Sigmoid colon (tissue), 7 donors: ENCODE results near the gene WNK1. TPM values are rescaled to one million over a fixed set of nuclear protein-coding genes. Genes with fewer than 3 reads are reported as not detected.
"Not testable (repeated sequence)": the region's sequence is repeated elsewhere in the genome, so short reads cannot be mapped to it uniquely, and the experiment has no call there.

ENCODE experiments used
- DNase-seq: peaks from one replicate; pipeline ENCODE4 v3.0.0-alpha.2; 2019
- H3K27ac ChIP-seq, 4 donors: fragments of 200-600 bp; sonication (generic); one replicate each; pipeline ENCODE4 v1.5.1; 2016 to 2019; ENCODE audit warnings: mild to moderate bottlenecking in 1 of 4
- H3K27me3 ChIP-seq, 3 donors: fragments of 200-600 bp; sonication (generic); one replicate each; pipeline ENCODE4 v1.5.1; 2019; ENCODE audit warnings: mild to moderate bottlenecking in 1 of 3
- H3K36me3 ChIP-seq, 4 donors: fragments of 200-600 bp; sonication (generic); one replicate each; pipeline ENCODE4 v1.5.1; 2016 to 2019
- H3K4me1 ChIP-seq, 4 donors: fragments of 200-600 bp; sonication (generic); one replicate each; pipeline ENCODE4 v1.5.1; 2017 to 2019
- H3K4me3 ChIP-seq, 4 donors: fragments of 200-600 bp; sonication (generic); one replicate each; pipeline ENCODE4 v1.5.1; 2017 to 2019; ENCODE audit warnings: mild to moderate bottlenecking in 2 of 4, moderate library complexity in 1 of 4
- H3K9me3 ChIP-seq, 4 donors: fragments of 200-600 bp in 3 of 4; sonication (generic) in 3 of 4; one replicate each; pipeline versions ENCODE4 v1.5.1 to v1.6.1; 2013 to 2019
- EP300 ChIP-seq, 4 donors: sonication (generic); formaldehyde crosslinking; IDR thresholded peaks; one replicate each; pipeline ENCODE4 v1.6.1; 2017; ENCODE audit warnings: antibody characterized with exemption in 4 of 4
- POLR2A ChIP-seq, 2 donors: fragments of 450-650 bp; IDR thresholded peaks; one replicate each; pipeline ENCODE4 v1.6.1; 2016; ENCODE audit warnings: antibody characterized with exemption in 2 of 2, mild to moderate bottlenecking in 2 of 2, moderate library complexity in 2 of 2
- POLR2AphosphoS5 ChIP-seq, 4 donors: sonication (generic); formaldehyde crosslinking; IDR thresholded peaks; one replicate each; pipeline ENCODE4 v1.6.1; 2017; ENCODE audit warnings: antibody characterized with exemption in 4 of 4
- WGBS, 2 donors: extraction: QIAGEN DNeasy Blood & Tissue Kit; methylation state at CpG; one replicate each; pipeline ENCODE4 v1.1.7; 2013; 5-methylcytosine and 5-hydroxymethylcytosine counted together
- intact Hi-C: fragments of 100-400 bp; cut with DNase I; formaldehyde crosslinking; loops from one replicate; pipeline ENCODE4 v1.15.1; 2023
- polyA plus RNA-seq, 3 donors: library from polyadenylated mRNA; stranded (reverse); fragments of 200-250 nt; gene quantifications; one replicate each; pipeline ENCODE4 v1.2.3, GENCODE V29; 2013
- total RNA-seq, 4 donors: library from RNA; depleted of rRNA; stranded (reverse); fragments of >200 nt; gene quantifications; one replicate each; pipeline ENCODE4 v1.1.0, GENCODE V29; 2016
- TF ChIP-seq, protein P1 (sequence below), 4 experiments: fragments of 450-650 bp in 3 of 4; fragments of 200-600 bp in 1 of 4; IDR thresholded peaks; one replicate each; pipeline ENCODE4 v1.5.1; 2016 to 2019; ENCODE audit warnings: antibody characterized with exemption in 4 of 4, mild to moderate bottlenecking in 3 of 4, moderate library complexity in 2 of 4
- donor health status: healthy with polysubstance abuse.
- donor health status: Bipolar disorder and iron deficiency.
- donor health status: healthy.

Gene WNK1
- total and polyA plus RNA-seq, 7 donors, result 13.2 to 146 (median 73.6) TPM

DNA sequence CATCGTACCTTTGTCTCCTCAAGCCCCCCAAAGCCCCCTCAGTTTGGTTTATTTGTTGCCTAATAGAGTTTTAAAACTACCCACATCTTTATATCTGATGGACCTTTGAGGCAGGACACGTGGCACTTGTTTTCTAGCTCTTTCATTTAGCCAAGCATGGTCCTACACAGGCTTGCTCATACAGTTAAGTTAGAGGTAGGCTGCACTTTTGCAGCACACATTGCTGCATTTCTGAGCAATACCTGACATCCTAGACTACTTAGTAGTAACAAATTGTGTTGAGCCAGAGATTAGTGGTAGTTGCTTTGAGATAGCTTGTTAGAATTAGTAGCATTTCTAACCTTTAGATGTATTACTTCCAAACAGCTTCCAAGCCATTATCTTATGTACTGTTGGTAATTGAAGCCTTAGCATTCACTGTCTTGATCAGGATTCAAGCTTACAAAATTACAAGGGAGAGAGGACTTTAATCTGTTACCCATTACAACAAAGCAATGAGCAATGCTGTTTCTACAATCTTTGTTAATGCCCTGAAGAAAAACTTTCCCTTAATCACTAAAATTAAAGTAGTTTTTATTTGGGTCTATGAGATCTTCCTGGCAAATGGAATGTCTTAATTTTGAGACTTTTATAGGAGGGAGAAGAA is 96.6 kb downstream of the WNK1 start:
- Histone ChIP-seq H3K36me3 (no peaks in the 10 kb centered on the region), H3K4me3 (no peak overlapping the region), H3K9me3 (no peaks in the 10 kb centered on the region), H3K27me3 (no peaks in the 10 kb centered on the region), H3K4me1 (peaks cover 0 to 36% (median 24%) of the 10 kb centered on the region in 4 donors), H3K27ac (no peak overlapping the region)
- TF ChIP-seq EP300 (IDR thresholded peaks at IDR 0.05) (no peak), POLR2A (IDR thresholded peaks at IDR 0.05) (no peak), POLR2AphosphoS5 (IDR thresholded peaks at IDR 0.05) (no peak)
- TF ChIP-seq, protein P1, sequence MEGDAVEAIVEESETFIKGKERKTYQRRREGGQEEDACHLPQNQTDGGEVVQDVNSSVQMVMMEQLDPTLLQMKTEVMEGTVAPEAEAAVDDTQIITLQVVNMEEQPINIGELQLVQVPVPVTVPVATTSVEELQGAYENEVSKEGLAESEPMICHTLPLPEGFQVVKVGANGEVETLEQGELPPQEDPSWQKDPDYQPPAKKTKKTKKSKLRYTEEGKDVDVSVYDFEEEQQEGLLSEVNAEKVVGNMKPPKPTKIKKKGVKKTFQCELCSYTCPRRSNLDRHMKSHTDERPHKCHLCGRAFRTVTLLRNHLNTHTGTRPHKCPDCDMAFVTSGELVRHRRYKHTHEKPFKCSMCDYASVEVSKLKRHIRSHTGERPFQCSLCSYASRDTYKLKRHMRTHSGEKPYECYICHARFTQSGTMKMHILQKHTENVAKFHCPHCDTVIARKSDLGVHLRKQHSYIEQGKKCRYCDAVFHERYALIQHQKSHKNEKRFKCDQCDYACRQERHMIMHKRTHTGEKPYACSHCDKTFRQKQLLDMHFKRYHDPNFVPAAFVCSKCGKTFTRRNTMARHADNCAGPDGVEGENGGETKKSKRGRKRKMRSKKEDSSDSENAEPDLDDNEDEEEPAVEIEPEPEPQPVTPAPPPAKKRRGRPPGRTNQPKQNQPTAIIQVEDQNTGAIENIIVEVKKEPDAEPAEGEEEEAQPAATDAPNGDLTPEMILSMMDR (IDR thresholded peaks at IDR 0.05), result no peak
- intact Hi-C loops, result no loop called here
- WGBS, 2 donors, result 88 to 91% methylated on average over 2 of the region's 2 CpGs
- no peak for DNase-seq

DNA sequence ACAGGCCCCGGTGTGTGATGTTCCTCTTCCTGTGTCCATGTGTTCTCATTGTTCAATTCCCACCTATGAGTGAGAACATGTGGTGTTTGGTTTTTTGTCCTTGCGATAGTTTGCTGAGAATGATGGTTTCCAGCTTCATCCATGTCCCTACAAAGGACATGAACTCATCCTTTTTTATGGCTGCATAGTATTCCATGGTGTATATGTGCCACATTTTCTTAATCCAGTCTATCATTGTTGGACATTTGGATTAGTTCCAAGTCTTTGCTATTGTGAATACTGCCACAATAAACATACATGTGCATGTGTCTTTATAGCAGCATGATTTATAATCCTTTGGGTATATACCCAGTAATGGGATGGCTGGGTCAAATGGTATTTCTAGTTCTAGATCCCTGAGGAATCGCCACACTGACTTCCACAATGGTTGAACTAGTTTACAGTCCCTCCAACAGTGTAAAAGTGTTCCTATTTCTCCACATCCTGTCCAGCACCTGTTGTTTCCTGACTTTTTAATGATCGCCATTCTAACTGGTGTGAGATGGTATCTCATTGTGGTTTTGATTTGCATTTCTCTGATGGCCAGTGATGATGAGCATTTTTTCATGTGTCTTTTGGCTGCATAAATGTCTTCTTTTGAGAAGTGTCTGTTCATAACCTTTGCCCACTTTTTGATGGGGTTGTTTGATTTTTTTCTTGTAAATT is 97.5 kb downstream of the WNK1 start:
- H3K27me3 ChIP-seq, intact Hi-C loops, H3K27ac ChIP-seq, H3K9me3 ChIP-seq, DNase-seq, H3K4me3 ChIP-seq, H3K36me3 ChIP-seq: not testable (repeated sequence)
- WGBS, 2 donors, result 82 to 96% methylated on average over 3 of the region's 4 CpGs
- H3K4me1 ChIP-seq, result peaks cover 0 to 42% (median 28%) of the 10 kb centered on the region in 4 donors

DNA sequence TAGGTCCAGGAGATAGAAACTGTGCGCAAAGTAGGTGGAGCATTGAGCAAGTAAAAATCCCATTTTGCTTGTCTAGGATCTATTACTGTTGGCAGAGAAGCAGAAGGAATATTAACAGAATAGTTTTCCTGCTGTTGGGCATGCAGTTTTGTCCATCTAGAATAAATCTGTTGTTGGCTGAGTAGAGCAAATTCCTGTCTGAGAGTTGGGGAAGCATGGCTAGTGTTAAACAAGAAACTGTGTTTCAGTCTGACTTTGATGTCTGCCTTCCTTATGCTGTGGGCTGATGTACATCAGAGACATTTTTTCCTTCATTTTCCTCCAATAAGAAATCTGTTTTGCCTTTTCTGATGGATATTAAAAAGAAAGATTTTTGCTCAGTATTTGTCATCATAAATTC is 99.0 kb downstream of the WNK1 start:
- WGBS, 2 donors, result 82 to 95% methylated on average over 1 of the region's 1 CpG

DNA sequence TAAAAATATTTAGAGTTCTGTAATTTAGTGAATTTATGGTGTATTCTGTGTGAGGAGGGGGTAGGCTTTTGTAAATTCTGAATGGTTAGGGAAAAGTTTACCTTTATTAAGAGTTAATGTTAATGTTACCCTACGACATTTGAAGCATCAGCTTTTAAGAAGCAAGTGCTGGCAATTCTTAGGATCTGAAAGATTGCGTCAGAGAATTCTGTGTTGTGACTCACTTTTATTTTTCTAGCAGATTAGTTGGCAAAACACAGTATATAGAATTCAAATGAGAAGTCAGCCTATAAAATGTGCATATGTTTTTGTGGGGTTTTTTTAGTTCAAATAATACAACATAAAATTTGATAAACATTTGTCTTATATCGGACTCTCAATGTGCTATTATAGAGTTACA is 99.5 kb downstream of the WNK1 start:
- no peaks in the 10 kb centered on the region for H3K27me3 ChIP-seq
- intact Hi-C loops, result no loop called here
- H3K27ac ChIP-seq, result peak overlapping the region; percentile 2 to 62 (median 48)
- H3K4me1 ChIP-seq, result peaks cover 0 to 53% (median 39%) of the 10 kb centered on the region in 4 donors
- H3K36me3 ChIP-seq, result no peaks in the 10 kb centered on the region
- no peak for TF ChIP-seq EP300 (IDR thresholded peaks at IDR 0.05)
- TF ChIP-seq, protein P1 (IDR thresholded peaks at IDR 0.05), result no peak
- TF ChIP-seq POLR2AphosphoS5 (IDR thresholded peaks at IDR 0.05), result no peak
- no peak for TF ChIP-seq POLR2A (IDR thresholded peaks at IDR 0.05)
- no peak for DNase-seq
- no peak overlapping the region for H3K4me3 ChIP-seq
- 84 to 85% methylated on average over 3 of the region's 3 CpGs for WGBS, 2 donors
- no peaks in the 10 kb centered on the region for H3K9me3 ChIP-seq

More for the DNA sequence above, 99.0 kb downstream of the WNK1 start:
- Histone ChIP-seq H3K36me3 (no peaks in the 10 kb centered on the region), H3K4me1 (peaks cover 0 to 47% (median 35%) of the 10 kb centered on the region in 4 donors), H3K9me3 (no peaks in the 10 kb centered on the region), H3K27me3 (no peaks in the 10 kb centered on the region), H3K27ac (peak overlapping the region; percentile 2 to 62 (median 48)), H3K4me3 (no peak overlapping the region)
- DNase-seq, result no peak
- intact Hi-C loops, result no loop called here
- peak in 2 of 4 donors; percentile 37 to 50 for TF ChIP-seq POLR2AphosphoS5 (IDR thresholded peaks at IDR 0.05)
- no peak for TF ChIP-seq POLR2A (IDR thresholded peaks at IDR 0.05)

DNA sequence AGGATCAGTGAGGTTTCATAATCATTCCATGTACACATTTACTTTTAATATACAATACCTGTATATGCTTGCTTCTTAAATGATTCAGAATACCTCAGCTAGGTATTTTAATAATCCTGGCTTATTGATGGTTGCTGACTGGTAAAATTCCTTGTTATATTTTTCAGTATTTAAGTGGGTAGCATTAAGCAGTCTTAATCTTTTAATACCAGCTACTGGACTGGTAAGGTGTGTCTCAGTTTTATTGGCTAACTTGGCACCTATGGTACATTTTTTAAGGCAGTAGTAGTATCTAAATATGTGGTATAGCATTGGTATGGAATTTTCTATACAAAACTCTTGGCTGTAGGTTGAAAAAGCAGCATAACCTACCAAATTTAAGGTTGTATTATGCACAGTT is 100.5 kb downstream of the WNK1 start:
- H3K27ac ChIP-seq, result peak overlapping the region in 2 of 4 donors; percentile 44 to 62
- intact Hi-C loops, result no loop called here
- H3K4me1 ChIP-seq, result peaks cover 0 to 62% (median 46%) of the 10 kb centered on the region in 4 donors
- peaks cover 0 to under 1% (median 0%) of the 10 kb centered on the region in 4 donors for H3K36me3 ChIP-seq
- no peaks in the 10 kb centered on the region for H3K9me3 ChIP-seq
- DNase-seq, result no peak
- no peaks in the 10 kb centered on the region for H3K27me3 ChIP-seq
- no peak for TF ChIP-seq EP300 (IDR thresholded peaks at IDR 0.05)
- TF ChIP-seq POLR2A (IDR thresholded peaks at IDR 0.05), result no peak
- no peak for TF ChIP-seq POLR2AphosphoS5 (IDR thresholded peaks at IDR 0.05)
- TF ChIP-seq, protein P1 (IDR thresholded peaks at IDR 0.05), result no peak
- no peak overlapping the region for H3K4me3 ChIP-seq
